ENCODE data around the gene WNT10A.

The WNT10A gene

GRCh38 chr2:218902427-218902826, 21.8 kb downstream of the WNT10A start:
- TF ChIP-seq, protein P1, sequence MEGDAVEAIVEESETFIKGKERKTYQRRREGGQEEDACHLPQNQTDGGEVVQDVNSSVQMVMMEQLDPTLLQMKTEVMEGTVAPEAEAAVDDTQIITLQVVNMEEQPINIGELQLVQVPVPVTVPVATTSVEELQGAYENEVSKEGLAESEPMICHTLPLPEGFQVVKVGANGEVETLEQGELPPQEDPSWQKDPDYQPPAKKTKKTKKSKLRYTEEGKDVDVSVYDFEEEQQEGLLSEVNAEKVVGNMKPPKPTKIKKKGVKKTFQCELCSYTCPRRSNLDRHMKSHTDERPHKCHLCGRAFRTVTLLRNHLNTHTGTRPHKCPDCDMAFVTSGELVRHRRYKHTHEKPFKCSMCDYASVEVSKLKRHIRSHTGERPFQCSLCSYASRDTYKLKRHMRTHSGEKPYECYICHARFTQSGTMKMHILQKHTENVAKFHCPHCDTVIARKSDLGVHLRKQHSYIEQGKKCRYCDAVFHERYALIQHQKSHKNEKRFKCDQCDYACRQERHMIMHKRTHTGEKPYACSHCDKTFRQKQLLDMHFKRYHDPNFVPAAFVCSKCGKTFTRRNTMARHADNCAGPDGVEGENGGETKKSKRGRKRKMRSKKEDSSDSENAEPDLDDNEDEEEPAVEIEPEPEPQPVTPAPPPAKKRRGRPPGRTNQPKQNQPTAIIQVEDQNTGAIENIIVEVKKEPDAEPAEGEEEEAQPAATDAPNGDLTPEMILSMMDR (IDR thresholded peaks at IDR 0.05; ENCODE audit: low read depth, low read length): no peak
- no peak for DNase-seq (ENCODE audit: extremely low read depth, low read depth)

DNA sequence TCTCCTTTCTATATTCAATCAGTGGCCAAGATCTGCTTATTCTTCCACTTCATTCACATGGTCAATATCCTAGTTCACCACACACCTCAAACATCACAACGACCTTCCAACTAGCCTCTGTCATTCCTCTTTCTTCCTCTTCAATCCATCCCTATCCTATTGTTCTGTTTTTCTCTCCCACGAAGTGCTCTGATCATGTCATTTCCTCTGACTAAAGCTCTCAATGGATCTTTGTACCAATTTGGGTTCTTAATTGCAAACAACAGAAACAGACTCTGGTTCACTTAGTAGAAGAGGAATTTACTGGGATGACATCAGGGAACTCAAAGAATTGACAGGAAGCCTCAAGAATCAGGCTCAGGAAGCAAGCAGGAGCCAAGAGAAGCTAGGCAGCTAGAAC, 23.5 kb downstream of the WNT10A start:
- no peak for DNase-seq (ENCODE audit: extremely low read depth, low read depth)
- TF ChIP-seq, protein P1 (IDR thresholded peaks at IDR 0.05; ENCODE audit: low read depth, low read length): no peak

- TF ChIP-seq, protein P1 (IDR thresholded peaks at IDR 0.05; ENCODE audit: low read depth, low read length): no peak
- peak; percentile 64 for DNase-seq (ENCODE audit: extremely low read depth, low read depth)
Observed at GRCh38 chr2:218908721-218909619, 28.3 kb downstream of the WNT10A start.

DNA sequence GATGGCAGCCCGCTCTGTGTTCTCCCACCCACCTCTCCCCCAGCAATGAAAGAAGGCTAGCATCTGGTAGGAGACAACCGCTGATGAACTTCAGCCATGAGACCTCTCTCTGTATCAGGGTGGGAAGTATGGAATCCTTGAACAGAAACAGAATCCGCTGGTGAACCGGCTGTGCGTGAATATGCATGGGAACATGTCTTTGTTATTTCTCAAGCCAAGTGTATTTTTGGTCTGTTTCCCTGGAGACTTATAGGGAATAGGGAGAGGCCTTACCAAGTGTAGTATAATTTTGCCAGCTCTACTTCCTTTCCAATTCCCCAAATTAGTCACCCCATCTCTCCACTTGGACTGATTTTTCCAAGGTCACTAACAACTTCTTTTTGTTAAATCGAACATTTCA, 30.1 kb downstream of the WNT10A start:
- TF ChIP-seq, protein P1 (IDR thresholded peaks at IDR 0.05; ENCODE audit: low read depth, low read length): no peak
- no peak for DNase-seq (ENCODE audit: extremely low read depth, low read depth)

- TF ChIP-seq, protein P1 (IDR thresholded peaks at IDR 0.05; ENCODE audit: low read depth, low read length): no peak
- no peak for DNase-seq (ENCODE audit: extremely low read depth, low read depth)
Observed at GRCh38 chr2:218920504-218920903, 39.9 kb downstream of the WNT10A start.

DNA sequence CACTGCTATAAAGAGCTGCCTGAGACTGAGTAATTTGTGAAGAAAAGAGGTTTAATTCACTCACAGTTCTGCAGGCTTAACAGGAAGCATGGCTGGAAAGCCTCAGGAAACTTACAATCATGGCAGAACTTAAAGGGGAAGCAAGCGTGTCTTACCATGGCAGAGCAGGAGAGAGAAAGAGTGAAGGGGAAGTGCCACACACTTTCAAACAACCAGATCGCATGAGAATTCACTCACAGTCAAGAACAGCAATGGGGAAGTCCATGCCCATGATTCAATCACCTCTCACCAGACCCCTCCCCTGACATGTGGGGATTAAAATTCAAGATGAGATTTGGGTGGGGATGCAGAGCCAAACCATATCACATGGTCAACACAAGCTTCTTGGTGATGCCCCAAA, 44.1 kb downstream of the WNT10A start:
- DNase-seq (ENCODE audit: extremely low read depth, low read depth): no peak
- TF ChIP-seq, protein P1 (IDR thresholded peaks at IDR 0.05; ENCODE audit: low read depth, low read length): no peak

- no peak for DNase-seq (ENCODE audit: extremely low read depth, low read depth)
- TF ChIP-seq, protein P1 (IDR thresholded peaks at IDR 0.05; ENCODE audit: low read depth, low read length): no peak
Observed at GRCh38 chr2:218925434-218925833, 44.8 kb downstream of the WNT10A start.

All from AG09319 (cell line).